ENCODE measurements around the gene AREG.

GRCh38 chr4:74413265-74413664 is 31.7 kb upstream of the AREG start:
- TF ChIP-seq CTCF (IDR thresholded peaks at IDR 0.05; ENCODE audit: low read length) (no peak), EZH2 (optimal IDR thresholded peaks at IDR 0.05; ENCODE audit: low read depth, low read length) (no peak), EZH2phosphoT487 (IDR thresholded peaks at IDR 0.05; ENCODE audit: low read length) (no peak)
